AG04450 (cell line): ENCODE measurements around the gene FAXC. TPM values are rescaled to one million over a fixed set of nuclear protein-coding genes. Genes with fewer than 3 reads are reported as not detected.
"Not testable (repeated sequence)": the region's sequence is repeated elsewhere in the genome, so short reads cannot be mapped to it uniquely, and the experiment has no call there.

Experiments used
- CTCF ChIA-PET: fragments of 300-600, 350-600 bp; formaldehyde crosslinking; extraction: SDS; loops from one replicate; lab custom pipeline; 2022; ENCODE audit warnings: antibody characterized with exemption, inconsistent platforms; lab: Charles Lee
- POLR2A ChIA-PET: fragments of 350-600 bp; formaldehyde crosslinking; extraction: SDS; loops from one replicate; lab custom pipeline; 2021; ENCODE audit warnings: antibody characterized with exemption, inconsistent platforms; lab: Yijun Ruan, JAX
- DNase-seq: peaks from one replicate; pipeline ENCODE4 v3.0.0-alpha.2; 2011; ENCODE audit warnings: low read depth, low spot score
- H3K27ac ChIP-seq: one replicate; pipeline ENCODE4 v1.5.1; 2012; ENCODE audit warnings: low read depth, low read length, control low read depth
- H3K27me3 ChIP-seq: one replicate; pipeline ENCODE4 v1.6.0; 2012; ENCODE audit warnings: low read length; ENCODE audit not compliant: control insufficient read depth, insufficient read depth
- H3K4me3 ChIP-seq: 2 replicates; pipeline ENCODE4 v1.5.1; 2011; ENCODE audit warnings: mild to moderate bottlenecking, low read depth, low read length, control low read depth
- H3K9me3 ChIP-seq: 2 replicates; pipeline ENCODE4 v1.5.1; 2012; ENCODE audit warnings: low read length; ENCODE audit not compliant: control insufficient read depth, insufficient read depth
- polyA plus RNA-seq: library from polyadenylated mRNA; depleted of rRNA; stranded (reverse); fragments of >200 nt; gene quantifications from 2 replicates; pipeline ENCODE4 v1.2.3, GENCODE V29; 2011
- TF ChIP-seq, protein P1 (sequence below): IDR thresholded peaks from 2 replicates; pipeline ENCODE4 v1.5.1; 2011; ENCODE audit warnings: low read depth, low read length, control low read depth, inconsistent platforms

The FAXC gene
- polyA plus RNA-seq, 1 experiment, result 8.4 TPM

DNA sequence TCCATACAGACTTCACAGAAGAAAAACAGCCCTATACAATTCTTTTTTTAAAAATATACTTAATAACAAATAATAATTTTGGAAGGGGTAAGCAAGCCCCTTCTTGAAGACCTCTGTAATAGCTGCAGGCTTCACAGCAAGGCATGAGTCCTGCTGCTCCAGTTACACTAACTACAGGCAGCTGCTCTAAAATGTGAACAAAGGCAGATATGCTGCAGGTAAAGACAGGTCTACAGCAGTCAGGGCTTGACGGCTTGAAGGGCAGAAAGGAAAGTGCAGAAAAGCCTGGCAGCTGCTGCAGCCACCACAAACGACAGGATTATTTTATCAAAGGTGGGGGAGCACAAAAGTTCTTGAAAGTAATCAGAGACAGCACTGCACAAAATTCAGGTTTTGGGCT is 11.3 kb downstream of the FAXC start:
- H3K9me3 ChIP-seq, result no peaks in the 10 kb centered on the region
- POLR2A ChIA-PET, result interaction anchor here (0.7 kb wide), 1 partner anchor 65 kb away, joined by 3 read pairs; no protein-coding TSS in a partner anchor
- TF ChIP-seq, protein P1, sequence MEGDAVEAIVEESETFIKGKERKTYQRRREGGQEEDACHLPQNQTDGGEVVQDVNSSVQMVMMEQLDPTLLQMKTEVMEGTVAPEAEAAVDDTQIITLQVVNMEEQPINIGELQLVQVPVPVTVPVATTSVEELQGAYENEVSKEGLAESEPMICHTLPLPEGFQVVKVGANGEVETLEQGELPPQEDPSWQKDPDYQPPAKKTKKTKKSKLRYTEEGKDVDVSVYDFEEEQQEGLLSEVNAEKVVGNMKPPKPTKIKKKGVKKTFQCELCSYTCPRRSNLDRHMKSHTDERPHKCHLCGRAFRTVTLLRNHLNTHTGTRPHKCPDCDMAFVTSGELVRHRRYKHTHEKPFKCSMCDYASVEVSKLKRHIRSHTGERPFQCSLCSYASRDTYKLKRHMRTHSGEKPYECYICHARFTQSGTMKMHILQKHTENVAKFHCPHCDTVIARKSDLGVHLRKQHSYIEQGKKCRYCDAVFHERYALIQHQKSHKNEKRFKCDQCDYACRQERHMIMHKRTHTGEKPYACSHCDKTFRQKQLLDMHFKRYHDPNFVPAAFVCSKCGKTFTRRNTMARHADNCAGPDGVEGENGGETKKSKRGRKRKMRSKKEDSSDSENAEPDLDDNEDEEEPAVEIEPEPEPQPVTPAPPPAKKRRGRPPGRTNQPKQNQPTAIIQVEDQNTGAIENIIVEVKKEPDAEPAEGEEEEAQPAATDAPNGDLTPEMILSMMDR, result no peak
- H3K4me3 ChIP-seq, result no peak overlapping the region
- H3K27ac ChIP-seq, result no peak overlapping the region
- no peak for DNase-seq
- CTCF ChIA-PET, result interaction anchor here (0.9 to 1.7 kb wide), 3 partner anchors 8 to 88 kb away, joined by 3 to 12 read pairs (median 4); no protein-coding TSS in a partner anchor
- no peaks in the 10 kb centered on the region for H3K27me3 ChIP-seq

DNA sequence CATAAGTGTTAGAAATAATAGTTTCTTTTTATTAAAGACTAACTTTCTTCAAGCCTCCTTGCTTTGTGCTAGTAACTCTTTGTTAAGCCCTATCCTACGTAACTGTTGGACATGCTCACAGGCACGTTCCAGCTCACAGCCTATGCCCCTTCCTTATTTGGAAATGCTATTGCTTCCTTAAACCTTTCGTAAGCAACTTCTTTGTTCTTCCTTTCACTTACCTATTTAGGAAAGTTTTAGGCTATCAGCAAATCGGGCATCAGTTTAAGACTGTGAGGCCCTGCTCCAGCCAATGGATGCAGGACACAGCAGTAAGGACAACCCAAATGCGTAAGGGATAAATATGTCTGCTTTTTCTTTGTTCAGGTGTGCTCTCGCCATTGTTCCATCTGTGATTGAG is 14.2 kb downstream of the FAXC start:
- H3K27ac ChIP-seq, DNase-seq, H3K4me3 ChIP-seq, POLR2A ChIA-PET, H3K27me3 ChIP-seq, H3K9me3 ChIP-seq: not testable (repeated sequence)
- CTCF ChIA-PET, result interaction anchor here (0.6 to 1.5 kb wide), 9 partner anchors 14 to 487 kb away, joined by 3 to 8 read pairs (median 6); partner anchors contain the start of gene COQ3

DNA sequence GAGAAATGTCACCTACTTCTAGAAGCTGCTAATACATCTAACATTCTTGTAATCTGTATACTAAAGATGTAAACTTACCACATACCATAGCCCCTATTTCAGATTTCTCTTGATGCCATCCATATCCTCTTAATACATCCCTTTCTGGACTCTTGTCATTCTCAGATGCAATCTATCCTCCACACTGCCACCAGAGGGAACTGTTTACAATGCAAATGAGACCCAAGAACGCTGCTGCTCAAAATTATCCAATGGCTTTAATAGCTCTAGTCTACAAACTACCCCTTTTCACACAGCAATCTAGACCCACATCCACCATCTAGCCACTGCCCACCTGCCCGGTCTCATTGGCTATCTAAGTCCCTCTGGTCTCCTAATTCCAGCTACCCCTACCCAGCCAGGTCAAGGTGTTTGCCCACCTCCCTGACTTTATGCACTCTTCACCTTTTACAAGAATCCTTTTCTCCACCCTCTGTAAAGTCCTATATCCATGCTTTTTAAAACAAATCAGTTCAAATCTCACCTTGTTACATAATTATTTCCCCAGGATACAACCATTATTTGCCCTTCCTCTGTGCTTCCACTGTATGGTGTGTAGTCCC is 14.8 kb downstream of the FAXC start:
- TF ChIP-seq, protein P1, result peak; percentile 73
- POLR2A ChIA-PET, result interaction anchor here (1.0 kb wide), 1 partner anchor 59 kb away, joined by 4 read pairs; the partner anchor contains the start of gene COQ3
- Histone ChIP-seq H3K27me3 (no peaks in the 10 kb centered on the region), H3K4me3 (no peak overlapping the region), H3K9me3 (no peaks in the 10 kb centered on the region), H3K27ac (no peak overlapping the region)
- CTCF ChIA-PET, result interaction anchor here (0.6 to 1.5 kb wide), 28 partner anchors 9 to 488 kb away, joined by 3 to 36 read pairs (median 4); partner anchors contain the start of gene COQ3
- DNase-seq, result peak; percentile 11

DNA sequence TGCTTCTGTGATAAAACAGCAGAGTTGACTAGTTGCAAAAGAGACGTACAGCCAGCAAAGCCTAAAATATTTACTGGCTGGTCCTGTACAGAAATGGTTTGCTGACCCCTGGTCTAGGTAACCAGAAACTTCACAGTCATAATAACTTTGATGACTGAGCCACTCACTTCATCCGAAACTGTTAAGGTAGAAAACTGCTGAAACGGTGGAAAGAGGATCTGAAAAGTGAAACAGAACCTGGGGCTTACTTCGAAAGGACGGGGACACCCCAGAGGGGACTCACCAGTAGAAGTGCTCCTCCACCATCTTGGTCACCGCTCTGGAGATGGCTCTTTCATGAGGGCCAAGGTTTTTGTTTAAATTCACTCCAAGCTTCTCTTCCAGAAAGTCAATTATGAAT is 16.4 kb downstream of the FAXC start:
- H3K27me3 ChIP-seq, result no peaks in the 10 kb centered on the region
- ChIA-PET POLR2A (no interaction called here), CTCF (interaction anchor here (4.6 kb wide), 1 partner anchor 10 kb away, joined by 71 read pairs; no protein-coding TSS in a partner anchor)
- H3K27ac ChIP-seq, result no peak overlapping the region
- TF ChIP-seq, protein P1, result no peak
- no peaks in the 10 kb centered on the region for H3K9me3 ChIP-seq
- no peak for DNase-seq
- H3K4me3 ChIP-seq, result no peak overlapping the region

DNA sequence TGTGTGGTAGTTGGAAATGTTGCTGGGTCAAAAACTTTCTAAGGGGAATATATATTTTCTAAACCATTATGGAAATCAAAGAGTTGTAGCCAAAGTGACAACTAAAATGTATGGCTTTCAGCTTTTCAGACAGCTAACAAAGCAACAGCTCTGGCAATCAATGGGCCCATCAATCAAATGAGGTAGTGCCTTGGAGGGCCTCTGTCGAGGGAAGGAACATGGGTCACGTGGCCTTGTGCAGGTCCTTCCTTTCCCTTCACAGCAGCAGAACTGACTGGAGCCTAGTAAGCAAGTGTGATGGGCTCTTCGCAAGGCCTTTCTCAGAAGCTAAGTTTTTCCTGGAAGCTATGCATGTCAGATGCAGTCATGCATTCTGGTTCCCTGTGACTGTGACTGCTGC is 17.9 kb downstream of the FAXC start:
- no peak for DNase-seq
- CTCF ChIA-PET, result interaction anchor here (0.6 to 4.6 kb wide), 21 partner anchors 11 to 702 kb away, joined by 3 to 71 read pairs (median 13); partner anchors contain the start of genes COQ3, FAXC and PNISR
- TF ChIP-seq, protein P1, result no peak
- no peak overlapping the region for H3K4me3 ChIP-seq
- no peaks in the 10 kb centered on the region for H3K9me3 ChIP-seq
- H3K27ac ChIP-seq, result no peak overlapping the region
- no peaks in the 10 kb centered on the region for H3K27me3 ChIP-seq
- POLR2A ChIA-PET, result no interaction called here
